H1 (cell line): ENCODE data around the gene HMCN1. TPM values are rescaled to one million over a fixed set of nuclear protein-coding genes. Genes with fewer than 3 reads are reported as not detected.
A peak's percentile ranks its signal among the peaks of the same experiment; 100 is the strongest.

Experiments
- CTCF ChIA-PET: fragments of 300-600 bp; sonication (Branson Sonifier 250); formaldehyde crosslinking; loops from one replicate; lab custom pipeline; 2021; ENCODE audit not compliant: partially characterized antibody; lab: Charles Lee
- POLR2A ChIA-PET: fragments of 300-600 bp; sonication (Branson Sonifier 250); formaldehyde crosslinking; loops from one replicate; lab custom pipeline; 2021; ENCODE audit warnings: inconsistent platforms; ENCODE audit not compliant: partially characterized antibody; lab: Charles Lee
- DNase-seq, 2 experiments: peaks; one replicate each; pipeline versions ENCODE4 v3.0.0 to v3.0.0-alpha.2; 2010 to 2022; ENCODE audit warnings: low spot score in 2 of 2, low read depth in 1 of 2, mixed read lengths in 1 of 2
- FAIRE-seq: peaks from 2 replicates; lab custom pipeline; 2011; peaks lifted over from hg19 to GRCh38; lab: Jason Lieb, UNC
- H2AFZ ChIP-seq: 2 replicates; pipeline ENCODE4 v1.8.1; 2012; ENCODE audit warnings: low read length, inconsistent platforms
- H2AK5ac ChIP-seq: 2 replicates; pipeline ENCODE4 v1.6.1; 2013; ENCODE audit warnings: low read depth, low read length
- H2BK120ac ChIP-seq: replicated peaks from 2 replicates; pipeline ENCODE3; 2013; ENCODE audit warnings: low read depth, low read length, inconsistent platforms
- H2BK12ac ChIP-seq: 2 replicates; pipeline ENCODE4 v1.6.1; 2013; ENCODE audit warnings: low read depth, low read length
- H2BK15ac ChIP-seq: 2 replicates; pipeline ENCODE4 v1.6.1; 2013; ENCODE audit warnings: low read length
- H2BK20ac ChIP-seq: 2 replicates; pipeline ENCODE4 v1.6.1; 2013; ENCODE audit warnings: low read length
- H2BK5ac ChIP-seq: 2 replicates; pipeline ENCODE4 v1.6.1; 2013; ENCODE audit warnings: low read depth, low read length
- H3K14ac ChIP-seq: 2 replicates; pipeline ENCODE4 v1.6.1; 2013; ENCODE audit warnings: inconsistent platforms; ENCODE audit not compliant: insufficient read length
- H3K18ac ChIP-seq: 2 replicates; pipeline ENCODE4 v1.6.1; 2013; ENCODE audit warnings: low read length; ENCODE audit errors: extremely low read depth
- H3K23ac ChIP-seq: 2 replicates; pipeline ENCODE4 v1.6.1; 2013; ENCODE audit warnings: inconsistent platforms; ENCODE audit not compliant: insufficient read length
- H3K23me2 ChIP-seq: 2 replicates; pipeline ENCODE4 v1.6.1; 2013; ENCODE audit warnings: low read depth, low read length
- H3K27ac ChIP-seq: 2 replicates; pipeline ENCODE4 v1.6.1; 2011; ENCODE audit warnings: low read depth, low read length, inconsistent platforms
- H3K27me3 ChIP-seq, 4 experiments: replicated peaks in 1 of 4; 1 replicate in 1 of 4; 2 replicates in 3 of 4; pipeline versions ENCODE4 v1.6.1 to v1.8.1; 2011 to 2013; ENCODE audit warnings: low read length in 3 of 4, mild to moderate bottlenecking in 3 of 4, inconsistent platforms in 2 of 4, mixed read lengths in 2 of 4, moderate library complexity in 1 of 4; ENCODE audit not compliant: control insufficient read depth in 3 of 4, insufficient read depth in 3 of 4; ENCODE audit errors: extremely low read depth in 1 of 4
- H3K36me3 ChIP-seq, 4 experiments: 2 replicates each; pipeline versions ENCODE4 v1.6.1 to v1.8.1; 2011 to 2013; ENCODE audit warnings: mild to moderate bottlenecking in 4 of 4, low read length in 3 of 4, moderate library complexity in 2 of 4, control low read depth in 1 of 4, inconsistent platforms in 1 of 4; ENCODE audit not compliant: insufficient read depth in 4 of 4, control insufficient read depth in 2 of 4
- H3K4ac ChIP-seq: replicated peaks from 2 replicates; pipeline ENCODE3; 2013; ENCODE audit warnings: low read length, low read depth, mixed read lengths, inconsistent platforms; ENCODE audit not compliant: insufficient read length
- H3K4me1 ChIP-seq, 4 experiments: replicated peaks in 1 of 4; 1 replicate in 1 of 4; 2 replicates in 3 of 4; pipeline versions ENCODE4 v1.6.1 to v1.8.1; 2011 to 2013; ENCODE audit warnings: low read length in 3 of 4, inconsistent platforms in 2 of 4, mixed read lengths in 1 of 4; ENCODE audit not compliant: insufficient read depth in 4 of 4, control insufficient read depth in 3 of 4
- H3K4me2 ChIP-seq, 2 experiments: 2 replicates each; pipeline versions ENCODE4 v1.6.1 to v1.8.1; 2011 to 2013; ENCODE audit warnings: low read depth in 2 of 2, low read length in 2 of 2, control low read depth in 1 of 2, inconsistent platforms in 1 of 2, mild to moderate bottlenecking in 1 of 2; ENCODE audit not compliant: insufficient read depth in 1 of 2
- H3K4me3 ChIP-seq, 4 experiments: fragments of 200-600, 300-600 bp in 1 of 4; sonication (generic), shearing (Covaris generic), sonication (Bioruptor Twin) in 1 of 4; 2 replicates each; pipeline versions ENCODE4 v1.5.1 to v1.8.1; 2011 to 2016; ENCODE audit warnings: low read length in 4 of 4, low read depth in 3 of 4, control low read depth in 2 of 4, inconsistent platforms in 2 of 4, mild to moderate bottlenecking in 2 of 4, mixed read lengths in 1 of 4, moderate library complexity in 1 of 4; ENCODE audit not compliant: insufficient read depth in 2 of 4; ENCODE audit errors: extremely low read depth in 1 of 4
- H3K56ac ChIP-seq: replicated peaks from 2 replicates; pipeline ENCODE3; 2013; ENCODE audit warnings: low read depth, mild to moderate bottlenecking, mixed read lengths, low read length, inconsistent platforms; ENCODE audit not compliant: insufficient read length
- H3K79me1 ChIP-seq: 2 replicates; pipeline ENCODE4 v1.6.1; 2013; ENCODE audit warnings: low read depth, low read length, control low read depth
- H3K79me2 ChIP-seq, 2 experiments: 2 replicates each; pipeline versions ENCODE4 v1.6.1 to v1.8.1; 2012 to 2013; ENCODE audit warnings: low read length in 2 of 2, mild to moderate bottlenecking in 2 of 2, inconsistent platforms in 1 of 2; ENCODE audit not compliant: insufficient read depth in 2 of 2, control insufficient read depth in 1 of 2
- H3K9ac ChIP-seq, 4 experiments: replicated peaks in 1 of 4; 1 replicate in 1 of 4; 2 replicates in 3 of 4; pipeline versions ENCODE4 v1.6.1 to v1.8.1; 2011 to 2013; ENCODE audit warnings: low read depth in 3 of 4, low read length in 3 of 4, control low read depth in 2 of 4, mild to moderate bottlenecking in 2 of 4, moderate library complexity in 2 of 4, inconsistent platforms in 1 of 4; ENCODE audit errors: extremely low read depth in 1 of 4
- H3K9me3 ChIP-seq, 2 experiments: 2 replicates each; pipeline versions ENCODE4 v1.6.1 to v1.8.1; 2012 to 2013; ENCODE audit warnings: mild to moderate bottlenecking in 2 of 2, moderate library complexity in 2 of 2, control low read depth in 1 of 2, inconsistent platforms in 1 of 2, low read depth in 1 of 2, low read length in 1 of 2, mixed read lengths in 1 of 2; ENCODE audit not compliant: insufficient read depth in 2 of 2
- H4K20me1 ChIP-seq, 2 experiments: replicated peaks in 1 of 2; 2 replicates each; pipeline versions ENCODE3 to v1.8.1; 2011 to 2013; ENCODE audit warnings: inconsistent platforms in 2 of 2, low read length in 2 of 2, mild to moderate bottlenecking in 1 of 2; ENCODE audit not compliant: insufficient read depth in 2 of 2, control insufficient read depth in 1 of 2
- H4K5ac ChIP-seq: 2 replicates; pipeline ENCODE4 v1.6.1; 2013; ENCODE audit warnings: low read length, low read depth, mixed read lengths, inconsistent platforms; ENCODE audit not compliant: insufficient read length
- H4K8ac ChIP-seq: 2 replicates; pipeline ENCODE4 v1.8.0; 2013; ENCODE audit warnings: mild to moderate bottlenecking, moderate library complexity, low read length, inconsistent platforms; ENCODE audit not compliant: insufficient read depth; ENCODE audit errors: extremely low read depth
- H4K91ac ChIP-seq: replicated peaks from 2 replicates; pipeline ENCODE3; 2013; ENCODE audit warnings: low read length, mixed read lengths, inconsistent platforms; ENCODE audit not compliant: insufficient read length
- CHD1 ChIP-seq: IDR thresholded peaks from 2 replicates; pipeline ENCODE4 v1.6.1; 2012; ENCODE audit warnings: low read depth, low read length, improper control_type of control experiment
- CTBP2 ChIP-seq: IDR thresholded peaks from 2 replicates; pipeline ENCODE4 v1.7.0; 2011; ENCODE audit warnings: borderline replicate concordance, mild to moderate bottlenecking, moderate library complexity, mixed read lengths, low read length; ENCODE audit not compliant: insufficient read depth, insufficient read length
- CTCF ChIP-seq, 3 experiments: IDR thresholded peaks; 1 replicate in 2 of 3; 2 replicates in 1 of 3; pipeline versions ENCODE4 v1.5.1 to v1.6.1; 2011; ENCODE audit warnings: low read length in 3 of 3, mild to moderate bottlenecking in 3 of 3, inconsistent platforms in 2 of 3, low read depth in 1 of 3, moderate library complexity in 1 of 3; ENCODE audit not compliant: insufficient read depth in 1 of 3; ENCODE audit errors: control extremely low read depth in 1 of 3
- EGR1 ChIP-seq: IDR thresholded peaks from 2 replicates; pipeline ENCODE4 v1.6.1; 2011; ENCODE audit warnings: low read depth, low read length, borderline replicate concordance
- POU5F1 ChIP-seq: IDR thresholded peaks from 2 replicates; pipeline ENCODE4 v1.6.1; 2011; ENCODE audit warnings: low read depth, mild to moderate bottlenecking, low read length, moderate library complexity
- WGBS, 2 experiments: shearing (Covaris generic) in 1 of 2; methylation state at CpG; one replicate each; pipeline versions ENCODE4 v1.1.6 to v1.1.7; 2013 to 2015; ENCODE audit warnings: low lambda C conversion rate in 2 of 2, mixed read lengths in 2 of 2, inconsistent platforms in 1 of 2, low coverage in 1 of 2, missing lambda C conversion rate in 1 of 2; ENCODE audit not compliant: insufficient replicate concordance in 2 of 2, insufficient coverage in 1 of 2, insufficient read length in 1 of 2; ENCODE audit errors: extremely low coverage in 1 of 2, missing lambda C conversion rate in 1 of 2; 5-methylcytosine and 5-hydroxymethylcytosine counted together
- polyA plus RNA-seq, 7 experiments: library from polyadenylated mRNA; depleted of rRNA in 3 of 7; stranded (reverse) in 5 of 7; unstranded in 2 of 7; fragments of >200 nt in 5 of 7; fragments of 200-250 nt in 2 of 7; gene quantifications; 1 replicate in 5 of 7; 2 replicates in 1 of 7; 4 replicates in 1 of 7; pipeline versions ENCODE4 v1.2.1 to v1.2.3, GENCODE V29; 2011 to 2013; ENCODE audit warnings: missing spikeins in 2 of 7, mixed read lengths in 2 of 7
- total RNA-seq: library from RNA; stranded (reverse); fragmentation: NEBNext Ultra II Directional; extraction: Animal tissue kit (Norgen Biotek cat#: 25700); gene quantifications from 2 replicates; pipeline ENCODE4 v1.2.1, GENCODE V29; 2021
- TF ChIP-seq, protein P1 (sequence below): IDR thresholded peaks from 2 replicates; pipeline ENCODE4 v1.6.1; 2012; ENCODE audit warnings: low read length, inconsistent platforms
- TF ChIP-seq, protein P2 (sequence below): IDR thresholded peaks from 2 replicates; pipeline ENCODE4 v1.6.1; 2012; ENCODE audit warnings: inconsistent platforms

Gene HMCN1
- total and polyA plus RNA-seq, 2 of the 8 experiments (the other 6 are each of a cell fraction or from before 2014, with no cell fraction given): 13.8 to 14.6 TPM

- peaks cover 1 to 7% (median 3%) of the 10 kb centered on the region in 4 experiments; a peak in 5 of 7 replicates for H3K27me3 ChIP-seq
- H3K23ac ChIP-seq: no peak overlapping the region
- H3K4me2 ChIP-seq: no peak overlapping the region
- H3K14ac ChIP-seq: no peak overlapping the region
- no peaks in the 10 kb centered on the region for H3K9me3 ChIP-seq
- no peak overlapping the region for H2BK120ac ChIP-seq
- no peak overlapping the region for H3K4ac ChIP-seq
- no peak overlapping the region for H2BK5ac ChIP-seq
- DNase-seq: no peak
- 0 out of 2 replicates have a peak overlapping the region, but pooled peaks have one; percentile 19 for H2BK12ac ChIP-seq
- no peak overlapping the region for H2BK20ac ChIP-seq
- H3K36me3 ChIP-seq: no peaks in the 10 kb centered on the region
- CTCF ChIA-PET: interaction anchor here (0.6 to 4.9 kb wide), 8 partner anchors 13 to 541 kb away, joined by 3 to 12 read pairs (median 4); no protein-coding TSS in a partner anchor
- no peak for FAIRE-seq
- H3K79me2 ChIP-seq: no peaks in the 10 kb centered on the region
- 84% methylated on average over 4 of the region's 4 CpGs; no CpG with 5 or more reads in 1 of the 2 experiments for WGBS, 2 experiments
- peaks cover 2% of the 10 kb centered on the region; the same call in 1 of the 2 replicates for H3K23me2 ChIP-seq
- no peaks in the 10 kb centered on the region for H3K79me1 ChIP-seq
- H4K5ac ChIP-seq: no peak overlapping the region
- H4K8ac ChIP-seq: no peak overlapping the region
- no peak overlapping the region for H3K18ac ChIP-seq
- H3K56ac ChIP-seq: no peak overlapping the region
- peak overlapping the region; percentile 1; the same call in 1 of the 2 replicates for H2AFZ ChIP-seq
- no peak overlapping the region for H3K4me3 ChIP-seq
- H3K4me1 ChIP-seq: peaks cover 0 to 7% (median 3%) of the 10 kb centered on the region in 4 experiments; a peak in 4 of 7 replicates
- POLR2A ChIA-PET: no interaction called here
- H2BK15ac ChIP-seq: no peak overlapping the region
- no peak overlapping the region for H3K27ac ChIP-seq
- no peak overlapping the region for H2AK5ac ChIP-seq
- H3K9ac ChIP-seq: no peak overlapping the region
- no peaks in the 10 kb centered on the region for H4K20me1 ChIP-seq
- no peak overlapping the region for H4K91ac ChIP-seq
- TF ChIP-seq CHD1 (no peak), EGR1 (no peak), CTBP2 (no peak), CTCF (IDR thresholded peaks at IDR 0.05; ENCODE audit: control extremely low read depth in 1 of 3, insufficient read depth in 1 of 3, low read depth in 1 of 3, low read length in 3 of 3) (no peak), POU5F1 (no peak)
- TF ChIP-seq, protein P1, sequence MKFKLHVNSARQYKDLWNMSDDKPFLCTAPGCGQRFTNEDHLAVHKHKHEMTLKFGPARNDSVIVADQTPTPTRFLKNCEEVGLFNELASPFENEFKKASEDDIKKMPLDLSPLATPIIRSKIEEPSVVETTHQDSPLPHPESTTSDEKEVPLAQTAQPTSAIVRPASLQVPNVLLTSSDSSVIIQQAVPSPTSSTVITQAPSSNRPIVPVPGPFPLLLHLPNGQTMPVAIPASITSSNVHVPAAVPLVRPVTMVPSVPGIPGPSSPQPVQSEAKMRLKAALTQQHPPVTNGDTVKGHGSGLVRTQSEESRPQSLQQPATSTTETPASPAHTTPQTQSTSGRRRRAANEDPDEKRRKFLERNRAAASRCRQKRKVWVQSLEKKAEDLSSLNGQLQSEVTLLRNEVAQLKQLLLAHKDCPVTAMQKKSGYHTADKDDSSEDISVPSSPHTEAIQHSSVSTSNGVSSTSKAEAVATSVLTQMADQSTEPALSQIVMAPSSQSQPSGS: no peak
- TF ChIP-seq, protein P2, sequence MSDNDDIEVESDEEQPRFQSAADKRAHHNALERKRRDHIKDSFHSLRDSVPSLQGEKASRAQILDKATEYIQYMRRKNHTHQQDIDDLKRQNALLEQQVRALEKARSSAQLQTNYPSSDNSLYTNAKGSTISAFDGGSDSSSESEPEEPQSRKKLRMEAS: no peak
Measured at GRCh38 chr1:185696422-185697150, 37.6 kb upstream of the HMCN1 start.
